H1 (cell line): ENCODE measurements around the gene LY9.

Source experiments
- PHF8 ChIP-seq: fragments of 200-600 bp; sonication (generic); conservative IDR thresholded peaks from 2 replicates; pipeline ENCODE4 v1.7.1; 2012; ENCODE audit warnings: low read depth, mild to moderate bottlenecking, inconsistent platforms, low read length, moderate library complexity
- POLR2A ChIP-seq, 2 experiments: IDR thresholded peaks; 1 replicate in 1 of 2; 2 replicates in 1 of 2; pipeline ENCODE4 v1.6.1; 2011; ENCODE audit warnings: low read depth in 2 of 2, low read length in 2 of 2, mild to moderate bottlenecking in 2 of 2; ENCODE audit errors: control extremely low read depth in 1 of 2
- RNF2 ChIP-seq: fragments of 200-900, 300-1000 bp; sonication (generic); IDR thresholded peaks from 2 replicates; pipeline ENCODE4 v1.7.1; 2016; ENCODE audit warnings: borderline replicate concordance, low read depth, mild to moderate bottlenecking, antibody characterized with exemption, low read length; ENCODE audit not compliant: poor library complexity, severe bottlenecking; ENCODE audit errors: missing control alignments
- SRF ChIP-seq: IDR thresholded peaks from 2 replicates; pipeline ENCODE4 v1.6.1; 2011; ENCODE audit warnings: mild to moderate bottlenecking, low read depth, low read length, moderate library complexity
- TF ChIP-seq, protein P1 (sequence below), 3 experiments: IDR thresholded peaks; 1 replicate in 2 of 3; 2 replicates in 1 of 3; pipeline versions ENCODE4 v1.5.1 to v1.6.1; 2011; ENCODE audit warnings: low read length in 3 of 3, mild to moderate bottlenecking in 3 of 3, inconsistent platforms in 2 of 3, low read depth in 1 of 3, moderate library complexity in 1 of 3; ENCODE audit not compliant: insufficient read depth in 1 of 3; ENCODE audit errors: control extremely low read depth in 1 of 3

DNA sequence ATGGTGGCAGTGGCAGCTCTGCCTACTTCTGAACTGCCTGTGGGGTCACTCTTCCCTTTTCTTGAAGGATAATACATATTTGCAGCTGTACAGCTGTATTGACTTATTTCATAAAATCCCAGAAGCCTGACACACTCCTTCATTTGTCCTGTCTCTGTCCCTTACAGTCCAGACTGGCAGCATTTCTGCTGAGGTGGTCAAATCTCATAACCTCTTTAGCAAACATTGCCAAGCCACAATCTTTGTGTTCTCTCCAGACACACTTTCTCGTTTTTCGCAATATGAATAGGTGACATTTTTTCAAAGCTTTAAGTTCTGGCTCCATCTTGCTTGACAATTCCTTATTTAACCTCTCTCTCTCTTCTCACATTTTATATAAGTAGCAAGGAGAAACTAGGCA is 15.2 kb downstream of the LY9 start:
- TF ChIP-seq RNF2 (no peak), PHF8 (no peak), POLR2A (IDR thresholded peaks at IDR 0.05; ENCODE audit: control extremely low read depth in 1 of 2, low read depth in 2 of 2, low read length in 2 of 2) (no peak), SRF (no peak)
- TF ChIP-seq, protein P1, sequence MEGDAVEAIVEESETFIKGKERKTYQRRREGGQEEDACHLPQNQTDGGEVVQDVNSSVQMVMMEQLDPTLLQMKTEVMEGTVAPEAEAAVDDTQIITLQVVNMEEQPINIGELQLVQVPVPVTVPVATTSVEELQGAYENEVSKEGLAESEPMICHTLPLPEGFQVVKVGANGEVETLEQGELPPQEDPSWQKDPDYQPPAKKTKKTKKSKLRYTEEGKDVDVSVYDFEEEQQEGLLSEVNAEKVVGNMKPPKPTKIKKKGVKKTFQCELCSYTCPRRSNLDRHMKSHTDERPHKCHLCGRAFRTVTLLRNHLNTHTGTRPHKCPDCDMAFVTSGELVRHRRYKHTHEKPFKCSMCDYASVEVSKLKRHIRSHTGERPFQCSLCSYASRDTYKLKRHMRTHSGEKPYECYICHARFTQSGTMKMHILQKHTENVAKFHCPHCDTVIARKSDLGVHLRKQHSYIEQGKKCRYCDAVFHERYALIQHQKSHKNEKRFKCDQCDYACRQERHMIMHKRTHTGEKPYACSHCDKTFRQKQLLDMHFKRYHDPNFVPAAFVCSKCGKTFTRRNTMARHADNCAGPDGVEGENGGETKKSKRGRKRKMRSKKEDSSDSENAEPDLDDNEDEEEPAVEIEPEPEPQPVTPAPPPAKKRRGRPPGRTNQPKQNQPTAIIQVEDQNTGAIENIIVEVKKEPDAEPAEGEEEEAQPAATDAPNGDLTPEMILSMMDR (IDR thresholded peaks at IDR 0.05; ENCODE audit: control extremely low read depth in 1 of 3, insufficient read depth in 1 of 3, low read depth in 1 of 3, low read length in 3 of 3) = no peak
